Activated CD4-positive, alpha-beta T cell treated with anti-CD3 and anti-CD28 coated beads, Interleukin-2, amount 50 U/mL, for 1 hour (primary cell): ENCODE measurements around the gene STK24.

Experiments
- DNase-seq: peaks from one replicate; pipeline ENCODE4 v3.0.0-alpha.2; 2020

Gene STK24

GRCh38 chr13:98398581-98398980 is 178.3 kb downstream of the STK24 start:
- no peak for DNase-seq

GRCh38 chr13:98397861-98398260 is 179.0 kb downstream of the STK24 start:
- DNase-seq = no peak

- DNase-seq = no peak
Measured at GRCh38 chr13:98397221-98397620, 179.7 kb downstream of the STK24 start.

GRCh38 chr13:98396071-98396710 is 180.7 kb downstream of the STK24 start:
- DNase-seq = no peak
